Endometrial microvascular endothelial cells (primary cell): Measurements from ENCODE around the gene LGALS7B. TPM values are rescaled to one million over a fixed set of nuclear protein-coding genes. Genes with fewer than 3 reads are reported as not detected.

Experiments used
- in situ Hi-C: cut with HindIII; loops from 2 replicates; pipeline ENCODE4 v1.10.0; 2017; ENCODE audit warnings: low sequenced_read_pairs, low pct_unique_long_range_greater_than_20kb; ENCODE audit errors: inconsistent ontology term
- total RNA-seq: library from RNA; depleted of rRNA; stranded (reverse); fragments of >200 nt; gene quantifications from one replicate; pipeline ENCODE4 v1.2.3, GENCODE V29; 2015; ENCODE audit errors: inconsistent ontology term

Gene LGALS7B
- total RNA-seq, 1 donor from 2014 or later = not detected

GRCh38 chr19:38837656-38838121 lies 48.7 kb downstream of the LGALS7B start:
- in situ Hi-C loops = no loop called here

GRCh38 chr19:38838208-38838985 lies 49.4 kb downstream of the LGALS7B start:
- in situ Hi-C loops = no loop called here

GRCh38 chr19:38838986-38839761 lies 50.2 kb downstream of the LGALS7B start:
- in situ Hi-C loops = no loop called here

- in situ Hi-C loops = no loop called here
These were observed 51.0 kb downstream of the LGALS7B start for GRCh38 chr19:38839816-38840582.

- in situ Hi-C loops = no loop called here
These were observed 51.6 kb downstream of the LGALS7B start for GRCh38 chr19:38840583-38840968.

Other genes starting within 250 kb of the LGALS7B start
- not detected for gene MAP4K1, start 171.2 kb upstream of the LGALS7B start, total RNA-seq
- 582 TPM for gene EIF3K, start 170.0 kb upstream of the LGALS7B start, total RNA-seq
- gene ACTN4, start 141.6 kb upstream of the LGALS7B start, total RNA-seq = 703 TPM
- gene CAPN12, start 44.7 kb upstream of the LGALS7B start, total RNA-seq = not detected
- gene LGALS7, start 15.7 kb upstream of the LGALS7B start, total RNA-seq = not detected
- 0.56 TPM for gene LGALS4, start 23.7 kb downstream of the LGALS7B start, total RNA-seq
- gene ECH1, start 42.6 kb downstream of the LGALS7B start, total RNA-seq = 70.3 TPM
- gene HNRNPL, start 60.8 kb downstream of the LGALS7B start, total RNA-seq = 309 TPM
- gene RINL, start 89.1 kb downstream of the LGALS7B start, total RNA-seq = 5.0 TPM
- gene SIRT2, start 110.4 kb downstream of the LGALS7B start, total RNA-seq = 73.3 TPM
- 31.4 TPM for gene NFKBIB, start 110.8 kb downstream of the LGALS7B start, total RNA-seq
- not detected for gene CCER2, start 123.0 kb downstream of the LGALS7B start, total RNA-seq
- 32.5 TPM for gene SARS2, start 141.6 kb downstream of the LGALS7B start, total RNA-seq
- 67.3 TPM for gene MRPS12, start 141.7 kb downstream of the LGALS7B start, total RNA-seq
- gene FBXO17, start 186.5 kb downstream of the LGALS7B start, total RNA-seq = 30.0 TPM
- gene FBXO27, start 243.3 kb downstream of the LGALS7B start, total RNA-seq = 8.7 TPM